Subcutaneous adipose tissue (tissue), 4 donors: ENCODE data around the gene ANO2. TPM values are rescaled to one million over a fixed set of nuclear protein-coding genes. Genes with fewer than 3 reads are reported as not detected.

ENCODE experiments used
- CTCF ChIP-seq: fragments of 450-650 bp; IDR thresholded peaks from one replicate; pipeline ENCODE4 v1.5.1; 2016; ENCODE audit warnings: low read depth, mild to moderate bottlenecking, control low read depth, antibody characterized with exemption, moderate library complexity
- total RNA-seq, 4 donors: library from RNA; depleted of rRNA; stranded (reverse); fragments of >200 nt; gene quantifications; one replicate each; pipeline ENCODE4 v1.1.0, GENCODE V29; 2016

The ANO2 gene
- total RNA-seq, 4 donors from 2014 or later = 9.3 to 69.3 (median 21.8) TPM

- TF ChIP-seq CTCF = no peak
These were observed 37.0 kb upstream of the ANO2 start for GRCh38 chr12:5982106-5982505.

- TF ChIP-seq CTCF = no peak
These were observed 32.5 kb upstream of the ANO2 start for GRCh38 chr12:5977556-5977955.

GRCh38 chr12:5976711-5977110 is 31.7 kb upstream of the ANO2 start:
- no peak for TF ChIP-seq CTCF

- TF ChIP-seq CTCF = no peak
These were observed 31.1 kb upstream of the ANO2 start for GRCh38 chr12:5976196-5976595.

GRCh38 chr12:5973461-5974115 is 28.5 kb upstream of the ANO2 start:
- no peak for TF ChIP-seq CTCF

- TF ChIP-seq CTCF = no peak
These were observed 27.3 kb upstream of the ANO2 start for GRCh38 chr12:5972387-5972786.

- TF ChIP-seq CTCF = no peak
These were observed 26.3 kb upstream of the ANO2 start for GRCh38 chr12:5971194-5971850.
